ENCODE measurements around the gene RNF144A.

RNF144A gene

GRCh38 chr2:6968319-6969100, 51.3 kb downstream of the RNF144A start:
- no peak for DNase-seq (ENCODE audit: low read depth)
- no peak for TF ChIP-seq MYC (IDR thresholded peaks at IDR 0.05; ENCODE audit: low read depth, low read length)
- no peak overlapping the region for H3K4me3 ChIP-seq (ENCODE audit: low read depth, low read length)

- TF ChIP-seq MYC (IDR thresholded peaks at IDR 0.05; ENCODE audit: low read depth, low read length) (no peak), MAX (IDR thresholded peaks at IDR 0.05; ENCODE audit: low read depth, low read length) (no peak), POLR2A (IDR thresholded peaks at IDR 0.05; ENCODE audit: extremely low read depth, insufficient read length) (no peak), CTCF (IDR thresholded peaks at IDR 0.05; ENCODE audit: low read depth, low read length) (no peak)
- no peak overlapping the region for H3K4me3 ChIP-seq (ENCODE audit: low read depth, low read length)
- no peak for DNase-seq (ENCODE audit: low read depth)
Measured at GRCh38 chr2:6970551-6970950, 53.3 kb downstream of the RNF144A start.

GRCh38 chr2:6970976-6971480, 53.8 kb downstream of the RNF144A start:
- TF ChIP-seq MYC (IDR thresholded peaks at IDR 0.05; ENCODE audit: low read depth, low read length) (no peak), CTCF (IDR thresholded peaks at IDR 0.05; ENCODE audit: low read depth, low read length) (no peak), POLR2A (IDR thresholded peaks at IDR 0.05; ENCODE audit: extremely low read depth, insufficient read length) (no peak), MAX (IDR thresholded peaks at IDR 0.05; ENCODE audit: low read depth, low read length) (no peak)
- DNase-seq (ENCODE audit: low read depth) = peak; percentile 66

GRCh38 chr2:6971502-6971901, 54.3 kb downstream of the RNF144A start:
- H3K4me3 ChIP-seq (ENCODE audit: low read depth, low read length) = no peak overlapping the region
- DNase-seq (ENCODE audit: low read depth) = no peak
- no peak for TF ChIP-seq POLR2A (IDR thresholded peaks at IDR 0.05; ENCODE audit: extremely low read depth, insufficient read length)
- TF ChIP-seq MYC (IDR thresholded peaks at IDR 0.05; ENCODE audit: low read depth, low read length) = no peak
- TF ChIP-seq MAX (IDR thresholded peaks at IDR 0.05; ENCODE audit: low read depth, low read length) = no peak
- TF ChIP-seq CTCF (IDR thresholded peaks at IDR 0.05; ENCODE audit: low read depth, low read length) = no peak

More at GRCh38 chr2:6970976-6971480, 53.8 kb downstream of the RNF144A start:
- H3K4me3 ChIP-seq (ENCODE audit: low read depth, low read length) = no peak overlapping the region

- TF ChIP-seq POLR2A (IDR thresholded peaks at IDR 0.05; ENCODE audit: extremely low read depth, insufficient read length) (no peak), CTCF (IDR thresholded peaks at IDR 0.05; ENCODE audit: low read depth, low read length) (no peak), MYC (IDR thresholded peaks at IDR 0.05; ENCODE audit: low read depth, low read length) (no peak), MAX (IDR thresholded peaks at IDR 0.05; ENCODE audit: low read depth, low read length) (no peak)
- H3K4me3 ChIP-seq (ENCODE audit: low read depth, low read length) = no peak overlapping the region
Measured at GRCh38 chr2:6972067-6972710, 55.0 kb downstream of the RNF144A start.

GRCh38 chr2:6973895-6974545, 56.8 kb downstream of the RNF144A start:
- TF ChIP-seq MYC (IDR thresholded peaks at IDR 0.05; ENCODE audit: low read depth, low read length) (no peak), CTCF (IDR thresholded peaks at IDR 0.05; ENCODE audit: low read depth, low read length) (no peak), POLR2A (IDR thresholded peaks at IDR 0.05; ENCODE audit: extremely low read depth, insufficient read length) (no peak), MAX (IDR thresholded peaks at IDR 0.05; ENCODE audit: low read depth, low read length) (no peak)
- no peak for DNase-seq (ENCODE audit: low read depth)
- no peak overlapping the region for H3K4me3 ChIP-seq (ENCODE audit: low read depth, low read length)

More at GRCh38 chr2:6972067-6972710, 55.0 kb downstream of the RNF144A start:
- DNase-seq (ENCODE audit: low read depth) = no peak

Measured in NB4 (cell line).